Adrenal gland (tissue), 19 donors: ENCODE measurements around the gene POPDC2. TPM values are rescaled to one million over a fixed set of nuclear protein-coding genes. Genes with fewer than 3 reads are reported as not detected.

Source experiments
- DNase-seq, 7 donors: peaks; one replicate each; pipeline ENCODE4 v3.0.0-alpha.2; 2019 to 2020
- H3K27ac ChIP-seq, 5 donors: fragments of 200-600 bp; sonication (generic) in 4 of 5; 1 replicate in 3 of 5; 2 replicates in 2 of 5; pipeline versions ENCODE4 v1.5.1 to v1.8.0; 2016 to 2020; ENCODE audit warnings: mild to moderate bottlenecking in 1 of 5
- H3K27me3 ChIP-seq: fragments of 200-600 bp; 2 replicates; pipeline ENCODE4 v1.8.0; 2021
- H3K36me3 ChIP-seq, 2 donors: fragments of 200-600 bp; replicated peaks in 1 of 2; 1 replicate in 1 of 2; 2 replicates in 1 of 2; pipeline versions ENCODE4 v1.5.1 to v1.8.0; 2018 to 2022
- H3K4me1 ChIP-seq, 2 donors: fragments of 200-600 bp; replicated peaks in 1 of 2; 1 replicate in 1 of 2; 2 replicates in 1 of 2; pipeline versions ENCODE4 v1.5.1 to v1.8.0; 2018 to 2021
- H3K4me3 ChIP-seq, 4 donors: fragments of 200-600 bp; sonication (generic) in 3 of 4; one replicate each; pipeline ENCODE4 v1.5.1; 2016 to 2018
- H3K9me3 ChIP-seq, 3 donors: fragments of 200-600 bp; sonication (generic) in 1 of 3; replicated peaks in 1 of 3; 1 replicate in 2 of 3; 2 replicates in 1 of 3; pipeline versions ENCODE4 v1.5.1 to v1.8.0; 2016 to 2021
- POLR2A ChIP-seq, 2 donors: fragments of 450-650 bp; IDR thresholded peaks; one replicate each; pipeline ENCODE4 v1.6.1; 2017; ENCODE audit warnings: antibody characterized with exemption in 2 of 2, mild to moderate bottlenecking in 2 of 2, moderate library complexity in 1 of 2
- WGBS, 4 donors: extraction: QIAGEN DNeasy Blood & Tissue Kit in 2 of 4; methylation state at CpG; one replicate each; pipeline versions ENCODE4 v1.1.5 to v1.1.7; 2013 to 2017; 5-methylcytosine and 5-hydroxymethylcytosine counted together
- intact Hi-C, 2 donors: fragments of 100-400 bp; cut with DNase I; formaldehyde crosslinking; loops; one replicate each; pipeline versions ENCODE4 v1.14.1 to v1.15.0; 2022 to 2023
- long read RNA-seq, 10 donors: library from polyadenylated mRNA in 3 of 10; unstranded in 2 of 10; stranded (forward) in 1 of 10; transcript quantifications; one replicate each; pipeline ENCODE4 v2.0.0 and lab custom pipeline, GENCODE V29; 2021 to 2026
- polyA plus RNA-seq, 3 donors: library from polyadenylated mRNA; stranded (reverse); fragments of 200-250 nt in 2 of 3; fragments of 350-450 nt in 1 of 3; fragmentation: Illumina TruSeq in 1 of 3; extraction: RNeasy Lipid Tissue Mini Kit (QIAGEN cat#74804) in 1 of 3; gene quantifications; one replicate each; pipeline ENCODE4 v1.2.3, GENCODE V29; 2013 to 2014
- total RNA-seq, 9 donors: library from RNA; depleted of rRNA in 4 of 9; stranded (reverse); fragments of >200 nt in 4 of 9; fragments of 120-200 nt in 1 of 9; fragmentation: NEBNext Ultra II Directional in 1 of 9; extraction: Animal tissue kit (Norgen Biotek cat#: 25700) in 1 of 9; gene quantifications; one replicate each; pipeline versions ENCODE4 v1.1.0 to v1.2.4, GENCODE V29; 2013 to 2023
- TF ChIP-seq, protein P1 (sequence below), 6 experiments: fragments of 450-650 bp in 4 of 6; fragments of 200-600 bp in 2 of 6; sonication (generic) in 1 of 6; IDR thresholded peaks; 1 replicate in 5 of 6; 2 replicates in 1 of 6; pipeline versions ENCODE4 v1.5.1 to v1.8.0; 2016 to 2021; ENCODE audit warnings: antibody characterized with exemption in 6 of 6, mild to moderate bottlenecking in 2 of 6, moderate library complexity in 1 of 6
- donor health status: healthy with polysubstance abuse.
- donor health status: Bipolar disorder and iron deficiency.
- donor health status: DM: yes; HTN: yes; CAD: no.
- donor health status: DM: no; HTN: no; CAD: no.
- donor health status: DM: no; HTN: no; CAD: no.
- donor health status: DM: yes; HTN: yes; CAD: no.

The POPDC2 gene, protein sequence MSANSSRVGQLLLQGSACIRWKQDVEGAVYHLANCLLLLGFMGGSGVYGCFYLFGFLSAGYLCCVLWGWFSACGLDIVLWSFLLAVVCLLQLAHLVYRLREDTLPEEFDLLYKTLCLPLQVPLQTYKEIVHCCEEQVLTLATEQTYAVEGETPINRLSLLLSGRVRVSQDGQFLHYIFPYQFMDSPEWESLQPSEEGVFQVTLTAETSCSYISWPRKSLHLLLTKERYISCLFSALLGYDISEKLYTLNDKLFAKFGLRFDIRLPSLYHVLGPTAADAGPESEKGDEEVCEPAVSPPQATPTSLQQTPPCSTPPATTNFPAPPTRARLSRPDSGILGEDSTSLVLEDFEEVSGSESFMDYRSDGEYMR
- 10 to 100 TPM in 1 of 9 donors, 1 to 10 TPM in 8; 1.3 to 10.6 (median 3.2) TPM for total RNA-seq
- 10 to 100 TPM in 1 of 3 donors, 1 to 10 TPM in 2; 1.4 to 17.5 (median 5.8) TPM for polyA plus RNA-seq
- long read RNA-seq, donor 1 = 0 reads
- long read RNA-seq, donor 2 = 0 reads
- long read RNA-seq, donor 3 = 0 reads
- long read RNA-seq, donor 4, partial matches to known transcripts = 0 of 7 reads
- long read RNA-seq, donor 4, other reads (novel, unspliced or antisense) = 5 of 7 reads
- long read RNA-seq, donor 5, partial matches to known transcripts = 0 of 1 reads
- long read RNA-seq, donor 5, other reads (novel, unspliced or antisense) = 1 of 1 reads
- long read RNA-seq, donor 6, partial matches to known transcripts = 0 of 3 reads
- long read RNA-seq, donor 6, other reads (novel, unspliced or antisense) = 3 of 3 reads
- long read RNA-seq, donor 7, partial matches to known transcripts = 0 of 1 reads
- long read RNA-seq, donor 7, other reads (novel, unspliced or antisense) = 0 of 1 reads
- long read RNA-seq, donor 8 = 0 reads
- long read RNA-seq, donor 9, partial matches to known transcripts = 0 of 1 reads
- long read RNA-seq, donor 9, other reads (novel, unspliced or antisense) = 0 of 1 reads
- long read RNA-seq, donor 10 = 0 reads

DNA sequence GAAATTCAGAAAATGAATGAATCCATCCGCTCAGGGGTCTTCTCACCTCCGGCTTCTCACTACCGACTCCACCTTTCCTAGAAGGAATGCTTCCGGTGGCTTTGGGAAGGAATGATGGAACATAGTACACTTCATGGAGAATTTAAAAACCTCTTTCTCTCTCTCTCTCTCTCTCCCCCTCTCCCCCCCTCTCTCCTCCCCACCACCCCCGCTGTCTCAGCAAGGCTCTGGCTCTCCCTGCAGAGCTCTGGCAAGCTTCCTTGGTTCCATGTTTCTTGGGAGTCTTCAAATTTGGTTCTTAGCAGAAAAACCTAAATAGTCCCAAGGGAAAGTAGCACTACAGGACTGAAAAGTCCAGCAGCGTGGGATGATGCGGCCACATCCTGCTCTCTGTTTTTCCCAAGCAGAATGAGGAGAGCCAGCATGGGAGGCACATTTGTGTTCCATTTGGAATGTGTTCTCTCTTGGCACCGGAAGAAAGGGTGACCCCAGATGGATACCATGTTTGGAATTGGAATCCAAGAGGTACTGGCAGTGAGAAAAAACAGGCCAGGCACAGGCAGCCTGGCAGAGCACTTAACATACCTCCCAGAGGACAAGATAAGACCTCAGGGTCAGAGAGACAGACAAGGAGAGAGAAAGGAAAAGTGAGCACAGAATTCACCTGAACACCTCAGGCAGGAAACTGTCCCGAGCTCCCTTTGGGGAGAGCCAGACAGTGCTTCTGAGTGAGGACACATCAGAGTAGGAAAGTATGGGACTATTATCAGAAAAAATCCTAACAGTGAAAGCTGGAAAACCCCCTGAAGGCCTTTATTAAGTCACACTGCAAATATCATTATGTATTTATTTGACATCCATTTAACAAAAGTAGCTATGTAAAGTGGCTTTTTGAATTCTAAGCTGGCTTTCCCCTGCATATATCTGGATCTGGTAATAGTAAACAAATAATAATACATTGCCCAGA is at the start of gene POPDC2:
TSS of gene POPDC2 (minus strand) at position 116 of the 967 bp plus-strand sequence. CDS start 166 bp downstream, outside the sequence.
- Histone ChIP-seq H3K27me3 (no peaks in the 10 kb centered on the region), H3K27ac (peak within 1 kb of the TSS in 3 of 5 donors; percentile 12 to 56 (median 25)), H3K36me3 (no peaks in the 10 kb centered on the region), H3K4me1 (peaks cover 30 to 41% of the 10 kb centered on the region in 2 donors), H3K4me3 (no peak within 1 kb of the TSS), H3K9me3 (no peaks in the 10 kb centered on the region)
- DNase-seq = peak in 2 of 7 donors; percentile 21 to 33
- intact Hi-C loops = no loop called here
- WGBS, 4 donors = 70 to 75% (median 72%) methylated on average over 8 to 9 of the region's 9 CpGs
- no peak for TF ChIP-seq POLR2A (IDR thresholded peaks at IDR 0.05)
- TF ChIP-seq, protein P1, sequence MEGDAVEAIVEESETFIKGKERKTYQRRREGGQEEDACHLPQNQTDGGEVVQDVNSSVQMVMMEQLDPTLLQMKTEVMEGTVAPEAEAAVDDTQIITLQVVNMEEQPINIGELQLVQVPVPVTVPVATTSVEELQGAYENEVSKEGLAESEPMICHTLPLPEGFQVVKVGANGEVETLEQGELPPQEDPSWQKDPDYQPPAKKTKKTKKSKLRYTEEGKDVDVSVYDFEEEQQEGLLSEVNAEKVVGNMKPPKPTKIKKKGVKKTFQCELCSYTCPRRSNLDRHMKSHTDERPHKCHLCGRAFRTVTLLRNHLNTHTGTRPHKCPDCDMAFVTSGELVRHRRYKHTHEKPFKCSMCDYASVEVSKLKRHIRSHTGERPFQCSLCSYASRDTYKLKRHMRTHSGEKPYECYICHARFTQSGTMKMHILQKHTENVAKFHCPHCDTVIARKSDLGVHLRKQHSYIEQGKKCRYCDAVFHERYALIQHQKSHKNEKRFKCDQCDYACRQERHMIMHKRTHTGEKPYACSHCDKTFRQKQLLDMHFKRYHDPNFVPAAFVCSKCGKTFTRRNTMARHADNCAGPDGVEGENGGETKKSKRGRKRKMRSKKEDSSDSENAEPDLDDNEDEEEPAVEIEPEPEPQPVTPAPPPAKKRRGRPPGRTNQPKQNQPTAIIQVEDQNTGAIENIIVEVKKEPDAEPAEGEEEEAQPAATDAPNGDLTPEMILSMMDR (IDR thresholded peaks at IDR 0.05) = no peak

DNA sequence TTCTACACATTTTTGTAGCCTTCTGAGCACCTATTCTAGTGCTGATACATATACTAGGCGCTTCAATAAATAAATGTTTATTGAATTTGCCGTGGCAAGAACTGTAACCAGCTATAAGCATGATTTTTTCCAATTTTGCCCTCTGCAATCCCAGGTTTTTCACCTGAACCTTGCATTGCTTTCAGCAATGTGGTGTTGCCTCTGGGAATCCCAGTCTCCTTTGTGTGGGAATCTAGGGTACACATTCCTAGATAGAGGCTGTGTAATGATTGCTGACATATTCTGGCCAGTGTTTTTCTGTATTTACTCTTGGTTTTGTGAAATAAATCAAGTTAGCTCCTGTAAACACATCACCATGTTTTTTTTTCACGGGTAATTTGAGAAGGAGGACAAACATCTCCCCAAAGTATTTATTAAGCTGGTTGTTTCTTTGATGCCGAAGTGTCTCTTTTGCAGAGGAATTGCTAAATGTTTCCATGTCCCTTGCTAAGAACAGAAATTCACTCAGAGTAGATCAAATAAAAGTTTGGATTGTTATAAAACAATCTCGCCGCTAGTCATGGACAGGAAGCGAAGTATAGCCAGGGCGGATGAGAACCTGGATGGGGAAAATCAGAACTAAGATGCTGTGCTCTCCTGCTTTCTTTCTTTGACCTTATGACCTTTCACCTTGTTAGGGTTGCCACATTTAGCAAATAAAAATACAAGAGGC is 43.6 kb upstream of the POPDC2 start:
- Histone ChIP-seq H3K4me1 (peaks cover 0 to 7% of the 10 kb centered on the region in 2 donors), H3K36me3 (no peaks in the 10 kb centered on the region), H3K9me3 (no peaks in the 10 kb centered on the region), H3K27ac (no peak overlapping the region), H3K4me3 (peak overlapping the region in 2 of 4 donors; percentile 56 to 70), H3K27me3 (no peaks in the 10 kb centered on the region)
- TF ChIP-seq, protein P1 (IDR thresholded peaks at IDR 0.05) = no peak
- no peak for TF ChIP-seq POLR2A (IDR thresholded peaks at IDR 0.05)
- WGBS, 4 donors = 64 to 85% (median 77%) methylated on average over 8 of the region's 8 CpGs
- intact Hi-C loops = no loop called here
- DNase-seq = no peak

- intact Hi-C loops = no loop called here
- TF ChIP-seq, protein P1 (IDR thresholded peaks at IDR 0.05) = no peak
- peak; percentile 38 to 74 for TF ChIP-seq POLR2A (IDR thresholded peaks at IDR 0.05)
- Histone ChIP-seq H3K4me3 (peak within 1 kb of the TSS in 3 of 4 donors; percentile 5 to 70 (median 56)), H3K36me3 (no peaks in the 10 kb centered on the region), H3K4me1 (peaks cover 0 to 7% of the 10 kb centered on the region in 2 donors), H3K27me3 (no peaks in the 10 kb centered on the region), H3K27ac (peak within 1 kb of the TSS in 3 of 5 donors; percentile 19 to 77 (median 60)), H3K9me3 (no peaks in the 10 kb centered on the region)
- peak; percentile 98 to 100 (median 99) for DNase-seq
- 7% methylated on average over 31 to 59 of the region's 59 CpGs for WGBS, 4 donors
Measured at GRCh38 chr3:119702530-119703527, 42.4 kb upstream of the POPDC2 start, which contains the start of gene CFAP91. CFAP91 (plus strand) TSS chr3:119703022; CDS start chr3:119703099, 77 bp downstream.
